ENCODE measurements around the gene FBXL17. TPM values are rescaled to one million over a fixed set of nuclear protein-coding genes. Genes with fewer than 3 reads are reported as not detected.

Gene FBXL17
- total and polyA plus RNA-seq, 2 of the 13 experiments (the other 11 are each of a cell fraction or from before 2014, with no cell fraction given): 3.0 to 7.9 TPM

- POLR2A ChIA-PET: no interaction called here
- no peak for FAIRE-seq
- H2AFZ ChIP-seq (ENCODE audit: low read length): no peak overlapping the region
- DNase-seq (ENCODE audit: low spot score): no peak
- no peak overlapping the region for H3K4me2 ChIP-seq (ENCODE audit: low read depth, low read length)
- H3K9ac ChIP-seq (ENCODE audit: insufficient read depth, low read depth, low read length): no peak overlapping the region
- in situ Hi-C loops (cut with HindIII; ENCODE audit: extremely low pct_ligation_motif_present, low pct_unique_long_range_greater_than_20kb): no loop called here
- no peaks in the 10 kb centered on the region for H4K20me1 ChIP-seq (ENCODE audit: insufficient read depth, low read length)
- H3K4me3 ChIP-seq (replicated peaks in 1 of 3; ENCODE audit: insufficient read depth in 1 of 3, low read depth in 2 of 3, low read length in 3 of 3): no peak overlapping the region
- H3K27me3 ChIP-seq (ENCODE audit: control insufficient read depth in 1 of 2, insufficient read depth in 2 of 2, low read length in 2 of 2): no peaks in the 10 kb centered on the region
- no TSS peak for BruUV-seq (replicated peaks)
- 96% methylated on average over 3 of the region's 3 CpGs for WGBS (ENCODE audit: low lambda C conversion rate)
- no peaks in the 10 kb centered on the region for H3K79me2 ChIP-seq (ENCODE audit: insufficient read depth, low read length)
- intact Hi-C loops (cut with micrococcal nuclease; ENCODE audit: unreplicated experiment): no loop called here
- H3K36me3 ChIP-seq (replicated peaks in 1 of 2; ENCODE audit: control insufficient read depth in 1 of 2, insufficient read depth in 2 of 2, low read length in 2 of 2): no peaks in the 10 kb centered on the region
- no peak overlapping the region for H3K27ac ChIP-seq (ENCODE audit: extremely low read length, insufficient read depth, low read length)
- peaks cover 4% of the 10 kb centered on the region; the same call in 1 of the 2 replicates for H3K4me1 ChIP-seq (ENCODE audit: insufficient read depth, low read length)
- no peaks in the 10 kb centered on the region for H3K9me3 ChIP-seq (ENCODE audit: low read length)
- ATAC-seq: no peak
- CTCF ChIA-PET (ENCODE audit: low intra/inter-chr PET ratio, low total read pairs): no interaction called here
- TF ChIP-seq, protein P1, sequence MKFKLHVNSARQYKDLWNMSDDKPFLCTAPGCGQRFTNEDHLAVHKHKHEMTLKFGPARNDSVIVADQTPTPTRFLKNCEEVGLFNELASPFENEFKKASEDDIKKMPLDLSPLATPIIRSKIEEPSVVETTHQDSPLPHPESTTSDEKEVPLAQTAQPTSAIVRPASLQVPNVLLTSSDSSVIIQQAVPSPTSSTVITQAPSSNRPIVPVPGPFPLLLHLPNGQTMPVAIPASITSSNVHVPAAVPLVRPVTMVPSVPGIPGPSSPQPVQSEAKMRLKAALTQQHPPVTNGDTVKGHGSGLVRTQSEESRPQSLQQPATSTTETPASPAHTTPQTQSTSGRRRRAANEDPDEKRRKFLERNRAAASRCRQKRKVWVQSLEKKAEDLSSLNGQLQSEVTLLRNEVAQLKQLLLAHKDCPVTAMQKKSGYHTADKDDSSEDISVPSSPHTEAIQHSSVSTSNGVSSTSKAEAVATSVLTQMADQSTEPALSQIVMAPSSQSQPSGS (CRISPR knock-in tag; IDR thresholded peaks at IDR 0.05): no peak
- TF ChIP-seq, protein P2, sequence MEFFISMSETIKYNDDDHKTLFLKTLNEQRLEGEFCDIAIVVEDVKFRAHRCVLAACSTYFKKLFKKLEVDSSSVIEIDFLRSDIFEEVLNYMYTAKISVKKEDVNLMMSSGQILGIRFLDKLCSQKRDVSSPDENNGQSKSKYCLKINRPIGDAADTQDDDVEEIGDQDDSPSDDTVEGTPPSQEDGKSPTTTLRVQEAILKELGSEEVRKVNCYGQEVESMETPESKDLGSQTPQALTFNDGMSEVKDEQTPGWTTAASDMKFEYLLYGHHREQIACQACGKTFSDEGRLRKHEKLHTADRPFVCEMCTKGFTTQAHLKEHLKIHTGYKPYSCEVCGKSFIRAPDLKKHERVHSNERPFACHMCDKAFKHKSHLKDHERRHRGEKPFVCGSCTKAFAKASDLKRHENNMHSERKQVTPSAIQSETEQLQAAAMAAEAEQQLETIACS (CRISPR knock-in tag; IDR thresholded peaks at IDR 0.05): no peak
- TF ChIP-seq BATF2 (CRISPR knock-in tag; IDR thresholded peaks at IDR 0.05) (no peak), ZMYM4 (CRISPR knock-in tag; IDR thresholded peaks at IDR 0.05) (no peak), RORA (CRISPR knock-in tag; IDR thresholded peaks at IDR 0.05) (no peak), ZNF503 (CRISPR knock-in tag; IDR thresholded peaks at IDR 0.05) (no peak), ZNF143 (CRISPR knock-in tag; IDR thresholded peaks at IDR 0.05) (no peak), ZNF720 (CRISPR knock-in tag; IDR thresholded peaks at IDR 0.05) (no peak), ZNF605 (CRISPR knock-in tag; IDR thresholded peaks at IDR 0.05) (no peak), MXI1 (IDR thresholded peaks at IDR 0.05; ENCODE audit: borderline replicate concordance, low read depth, low read length) (no peak), BORCS8-MEF2B (CRISPR knock-in tag; IDR thresholded peaks at IDR 0.05) (no peak), ETS1 (CRISPR knock-in tag; IDR thresholded peaks at IDR 0.05) (no peak), ZNF883 (CRISPR knock-in tag; IDR thresholded peaks at IDR 0.05; ENCODE audit: not compliant biosample characterization) (no peak), ELF3 (CRISPR knock-in tag; IDR thresholded peaks at IDR 0.05) (no peak)
- TF ChIP-seq, protein P3, sequence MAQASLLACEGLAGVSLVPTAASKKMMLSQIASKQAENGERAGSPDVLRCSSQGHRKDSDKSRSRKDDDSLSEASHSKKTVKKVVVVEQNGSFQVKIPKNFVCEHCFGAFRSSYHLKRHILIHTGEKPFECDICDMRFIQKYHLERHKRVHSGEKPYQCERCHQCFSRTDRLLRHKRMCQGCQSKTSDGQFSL (CRISPR knock-in tag; IDR thresholded peaks at IDR 0.05): no peak
- TF ChIP-seq, protein P4, sequence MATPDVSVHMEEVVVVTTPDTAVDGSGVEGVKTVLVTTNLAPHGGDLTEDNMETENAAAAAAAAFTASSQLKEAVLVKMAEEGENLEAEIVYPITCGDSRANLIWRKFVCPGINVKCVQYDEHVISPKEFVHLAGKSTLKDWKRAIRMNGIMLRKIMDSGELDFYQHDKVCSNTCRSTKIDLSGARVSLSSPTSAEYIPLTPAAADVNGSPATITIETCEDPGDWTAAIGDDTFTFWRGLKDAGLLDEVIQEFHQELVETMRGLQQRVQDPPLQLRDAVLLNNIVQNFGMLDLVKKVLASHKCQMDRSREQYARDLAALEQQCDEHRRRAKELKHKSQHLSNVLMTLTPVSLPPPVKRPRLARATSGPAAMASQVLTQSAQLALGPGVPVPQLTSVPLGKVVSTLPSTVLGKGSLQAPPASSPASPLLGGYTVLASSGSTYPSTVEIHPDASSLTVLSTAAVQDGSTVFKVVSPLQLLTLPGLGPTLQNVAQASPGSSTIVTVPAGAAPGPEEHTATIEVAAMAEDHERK (CRISPR knock-in tag; IDR thresholded peaks at IDR 0.05; ENCODE audit: low read depth): no peak
Measured at GRCh38 chr5:108101821-108102220, 280.1 kb downstream of the FBXL17 start.
